ENCODE data around the gene MACROD2.

Gene MACROD2

GRCh38 chr20:15220009-15220656 lies 1224.8 kb downstream of the MACROD2 start:
- Histone ChIP-seq H3K27me3 (ENCODE audit: insufficient read depth, insufficient read length) (no peaks in the 10 kb centered on the region), H3K9ac (ENCODE audit: insufficient read length, low read depth) (no peak overlapping the region), H3K9me3 (ENCODE audit: insufficient read depth, low read length) (no peaks in the 10 kb centered on the region), H3K36me3 (ENCODE audit: insufficient read depth, insufficient read length, low read length) (no peaks in the 10 kb centered on the region), H3K4me3 (ENCODE audit: insufficient read length, low read depth) (no peak overlapping the region), H3K4me1 (ENCODE audit: insufficient read depth, insufficient read length) (no peaks in the 10 kb centered on the region)
- DNase-seq (ENCODE audit: low read depth, low spot score): no peak
- no peak for TF ChIP-seq YY1 (IDR thresholded peaks at IDR 0.05; ENCODE audit: insufficient read depth, insufficient read length)

- Histone ChIP-seq H3K9me3 (ENCODE audit: insufficient read depth, low read length) (no peaks in the 10 kb centered on the region), H3K4me1 (ENCODE audit: insufficient read depth, insufficient read length) (no peaks in the 10 kb centered on the region), H3K9ac (ENCODE audit: insufficient read length, low read depth) (no peak overlapping the region), H3K4me3 (ENCODE audit: insufficient read length, low read depth) (no peak overlapping the region), H3K27me3 (ENCODE audit: insufficient read depth, insufficient read length) (no peaks in the 10 kb centered on the region), H3K36me3 (ENCODE audit: insufficient read depth, insufficient read length, low read length) (no peaks in the 10 kb centered on the region)
- TF ChIP-seq YY1 (IDR thresholded peaks at IDR 0.05; ENCODE audit: insufficient read depth, insufficient read length) (no peak), ZNF274 (IDR thresholded peaks at IDR 0.05; ENCODE audit: low read depth, low read length) (no peak), SUZ12 (IDR thresholded peaks at IDR 0.05; ENCODE audit: extremely low read depth, insufficient read depth, insufficient read length) (no peak)
- peak; percentile 13 for DNase-seq (ENCODE audit: low read depth, low spot score)
Measured at GRCh38 chr20:15220778-15221565, 1225.7 kb downstream of the MACROD2 start.

GRCh38 chr20:15222502-15223330 lies 1227.4 kb downstream of the MACROD2 start:
- H3K9me3 ChIP-seq (ENCODE audit: insufficient read depth, low read length): no peaks in the 10 kb centered on the region
- H3K4me1 ChIP-seq (ENCODE audit: insufficient read depth, insufficient read length): no peaks in the 10 kb centered on the region
- no peak for TF ChIP-seq YY1 (IDR thresholded peaks at IDR 0.05; ENCODE audit: insufficient read depth, insufficient read length)
- TF ChIP-seq SUZ12 (IDR thresholded peaks at IDR 0.05; ENCODE audit: extremely low read depth, insufficient read depth, insufficient read length): no peak
- TF ChIP-seq ZNF274 (IDR thresholded peaks at IDR 0.05; ENCODE audit: low read depth, low read length): no peak

GRCh38 chr20:15224199-15224598 lies 1228.9 kb downstream of the MACROD2 start:
- Histone ChIP-seq H3K4me1 (ENCODE audit: insufficient read depth, insufficient read length) (no peaks in the 10 kb centered on the region), H3K9me3 (ENCODE audit: insufficient read depth, low read length) (no peaks in the 10 kb centered on the region), H3K27me3 (ENCODE audit: insufficient read depth, insufficient read length) (no peaks in the 10 kb centered on the region), H3K9ac (ENCODE audit: insufficient read length, low read depth) (no peak overlapping the region), H3K36me3 (ENCODE audit: insufficient read depth, insufficient read length, low read length) (no peaks in the 10 kb centered on the region), H3K4me3 (ENCODE audit: insufficient read length, low read depth) (no peak overlapping the region)
- no peak for TF ChIP-seq YY1 (IDR thresholded peaks at IDR 0.05; ENCODE audit: insufficient read depth, insufficient read length)
- TF ChIP-seq SUZ12 (IDR thresholded peaks at IDR 0.05; ENCODE audit: extremely low read depth, insufficient read depth, insufficient read length): no peak
- TF ChIP-seq ZNF274 (IDR thresholded peaks at IDR 0.05; ENCODE audit: low read depth, low read length): no peak
- DNase-seq (ENCODE audit: low read depth, low spot score): no peak

More at GRCh38 chr20:15222502-15223330, 1227.4 kb downstream of the MACROD2 start:
- H3K36me3 ChIP-seq (ENCODE audit: insufficient read depth, insufficient read length, low read length): no peaks in the 10 kb centered on the region
- H3K4me3 ChIP-seq (ENCODE audit: insufficient read length, low read depth): no peak overlapping the region
- no peak overlapping the region for H3K9ac ChIP-seq (ENCODE audit: insufficient read length, low read depth)
- no peaks in the 10 kb centered on the region for H3K27me3 ChIP-seq (ENCODE audit: insufficient read depth, insufficient read length)
- no peak for DNase-seq (ENCODE audit: low read depth, low spot score)

GRCh38 chr20:15227102-15227501 lies 1231.8 kb downstream of the MACROD2 start:
- Histone ChIP-seq H3K9ac (ENCODE audit: insufficient read length, low read depth) (no peak overlapping the region), H3K27me3 (ENCODE audit: insufficient read depth, insufficient read length) (no peaks in the 10 kb centered on the region), H3K4me3 (ENCODE audit: insufficient read length, low read depth) (no peak overlapping the region), H3K9me3 (ENCODE audit: insufficient read depth, low read length) (no peaks in the 10 kb centered on the region), H3K4me1 (ENCODE audit: insufficient read depth, insufficient read length) (no peaks in the 10 kb centered on the region), H3K36me3 (ENCODE audit: insufficient read depth, insufficient read length, low read length) (no peaks in the 10 kb centered on the region)
- TF ChIP-seq SUZ12 (IDR thresholded peaks at IDR 0.05; ENCODE audit: extremely low read depth, insufficient read depth, insufficient read length) (no peak), YY1 (IDR thresholded peaks at IDR 0.05; ENCODE audit: insufficient read depth, insufficient read length) (no peak), ZNF274 (IDR thresholded peaks at IDR 0.05; ENCODE audit: low read depth, low read length) (no peak)
- no peak for DNase-seq (ENCODE audit: low read depth, low spot score)

GRCh38 chr20:15232243-15232642 lies 1236.9 kb downstream of the MACROD2 start:
- no peaks in the 10 kb centered on the region for H3K9me3 ChIP-seq (ENCODE audit: insufficient read depth, low read length)
- H3K36me3 ChIP-seq (ENCODE audit: insufficient read depth, insufficient read length, low read length): no peaks in the 10 kb centered on the region
- TF ChIP-seq YY1 (IDR thresholded peaks at IDR 0.05; ENCODE audit: insufficient read depth, insufficient read length) (no peak), ZNF274 (IDR thresholded peaks at IDR 0.05; ENCODE audit: low read depth, low read length) (no peak), SUZ12 (IDR thresholded peaks at IDR 0.05; ENCODE audit: extremely low read depth, insufficient read depth, insufficient read length) (no peak)
- no peak for DNase-seq (ENCODE audit: low read depth, low spot score)
- H3K9ac ChIP-seq (ENCODE audit: insufficient read length, low read depth): no peak overlapping the region
- H3K4me1 ChIP-seq (ENCODE audit: insufficient read depth, insufficient read length): no peaks in the 10 kb centered on the region
- no peak overlapping the region for H3K4me3 ChIP-seq (ENCODE audit: insufficient read length, low read depth)
- H3K27me3 ChIP-seq (ENCODE audit: insufficient read depth, insufficient read length): no peaks in the 10 kb centered on the region
